ENCODE measurements around the gene PYGB.
"Not testable (repeated sequence)": the region's sequence is repeated elsewhere in the genome, so short reads cannot be mapped to it uniquely, and the experiment has no call there.

The PYGB gene

DNA sequence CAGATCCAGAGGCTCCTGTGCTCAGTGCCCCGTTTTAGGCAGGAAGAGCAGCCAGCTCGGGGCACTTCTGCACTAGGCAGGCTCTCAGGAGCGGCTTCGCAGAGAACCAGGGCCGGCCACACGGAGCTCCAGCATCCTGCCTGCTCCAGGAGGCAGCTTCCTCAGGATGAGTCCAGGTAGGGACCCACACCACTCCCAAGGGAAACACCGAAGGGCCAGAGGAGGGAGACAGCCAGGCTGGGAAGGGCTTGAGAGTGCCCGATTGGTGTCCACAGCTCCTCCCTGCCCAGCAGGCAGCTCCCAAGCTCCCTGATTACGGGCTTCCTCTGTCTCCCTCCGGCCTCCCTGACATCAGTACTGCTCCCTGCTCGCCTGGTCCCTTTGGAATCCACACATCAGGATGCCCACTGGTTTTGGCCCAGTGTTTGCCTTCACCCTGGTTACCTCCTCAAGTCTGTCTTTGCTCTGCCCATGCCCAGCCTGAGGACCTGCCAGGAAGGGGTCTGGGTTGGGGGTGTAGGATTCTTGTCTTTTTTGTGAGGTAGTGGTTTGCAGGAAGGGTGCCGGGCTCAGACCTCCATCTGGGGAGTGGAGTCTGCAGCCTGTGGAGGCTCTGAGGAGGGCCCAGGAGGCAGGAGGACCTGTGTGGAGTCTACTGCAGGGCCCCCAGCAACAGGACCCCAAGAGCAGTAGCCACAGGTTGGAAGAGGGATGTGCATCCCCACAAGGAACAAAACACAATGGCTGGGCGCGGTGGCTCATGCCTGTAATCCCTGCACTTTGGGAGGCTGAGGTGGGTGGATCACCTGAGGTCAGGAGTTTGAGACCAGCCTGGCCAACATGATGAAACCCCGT, 11.2 kb upstream of the PYGB start:
- H3K27ac ChIP-seq, result peak overlapping the region; percentile 88
- TF ChIP-seq, protein P1, sequence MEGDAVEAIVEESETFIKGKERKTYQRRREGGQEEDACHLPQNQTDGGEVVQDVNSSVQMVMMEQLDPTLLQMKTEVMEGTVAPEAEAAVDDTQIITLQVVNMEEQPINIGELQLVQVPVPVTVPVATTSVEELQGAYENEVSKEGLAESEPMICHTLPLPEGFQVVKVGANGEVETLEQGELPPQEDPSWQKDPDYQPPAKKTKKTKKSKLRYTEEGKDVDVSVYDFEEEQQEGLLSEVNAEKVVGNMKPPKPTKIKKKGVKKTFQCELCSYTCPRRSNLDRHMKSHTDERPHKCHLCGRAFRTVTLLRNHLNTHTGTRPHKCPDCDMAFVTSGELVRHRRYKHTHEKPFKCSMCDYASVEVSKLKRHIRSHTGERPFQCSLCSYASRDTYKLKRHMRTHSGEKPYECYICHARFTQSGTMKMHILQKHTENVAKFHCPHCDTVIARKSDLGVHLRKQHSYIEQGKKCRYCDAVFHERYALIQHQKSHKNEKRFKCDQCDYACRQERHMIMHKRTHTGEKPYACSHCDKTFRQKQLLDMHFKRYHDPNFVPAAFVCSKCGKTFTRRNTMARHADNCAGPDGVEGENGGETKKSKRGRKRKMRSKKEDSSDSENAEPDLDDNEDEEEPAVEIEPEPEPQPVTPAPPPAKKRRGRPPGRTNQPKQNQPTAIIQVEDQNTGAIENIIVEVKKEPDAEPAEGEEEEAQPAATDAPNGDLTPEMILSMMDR (conservative IDR thresholded peaks at IDR 0.05), result no peak

DNA sequence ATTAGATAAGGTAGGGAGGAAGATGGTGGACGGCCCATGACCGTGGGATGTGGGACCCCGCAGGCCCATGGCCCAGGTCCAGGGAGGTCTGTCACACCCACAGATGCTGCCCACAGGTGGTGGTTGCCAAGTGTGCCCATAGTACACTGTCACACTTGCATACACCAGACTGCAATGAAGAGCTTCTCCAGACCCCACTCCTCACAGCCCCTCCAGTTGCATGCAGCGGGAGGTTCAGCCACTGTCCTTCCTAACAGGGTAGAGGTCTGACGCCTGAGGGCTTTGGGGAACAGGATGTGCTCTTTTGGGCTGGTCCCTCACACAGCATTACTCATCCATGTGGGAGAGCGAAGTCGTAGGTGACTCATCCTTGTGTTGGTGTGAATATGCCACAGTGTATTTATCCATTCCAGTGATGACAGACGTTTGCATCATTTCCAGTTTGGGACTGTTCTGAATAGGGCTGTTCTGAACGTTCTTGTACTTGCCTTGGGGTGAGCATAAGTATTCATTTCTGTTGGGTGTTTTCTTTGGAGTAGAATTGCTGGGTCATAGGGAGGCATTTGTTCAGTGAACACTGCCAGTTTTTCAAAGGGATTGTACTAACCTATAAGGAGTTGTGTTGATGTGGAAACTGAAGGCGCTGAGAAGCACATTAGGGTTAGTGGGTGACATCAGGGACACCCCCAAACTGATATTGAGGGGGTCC, 10.1 kb upstream of the PYGB start:
- TF ChIP-seq, protein P1 (conservative IDR thresholded peaks at IDR 0.05), result no peak
- H3K27ac ChIP-seq, result no peak overlapping the region

DNA sequence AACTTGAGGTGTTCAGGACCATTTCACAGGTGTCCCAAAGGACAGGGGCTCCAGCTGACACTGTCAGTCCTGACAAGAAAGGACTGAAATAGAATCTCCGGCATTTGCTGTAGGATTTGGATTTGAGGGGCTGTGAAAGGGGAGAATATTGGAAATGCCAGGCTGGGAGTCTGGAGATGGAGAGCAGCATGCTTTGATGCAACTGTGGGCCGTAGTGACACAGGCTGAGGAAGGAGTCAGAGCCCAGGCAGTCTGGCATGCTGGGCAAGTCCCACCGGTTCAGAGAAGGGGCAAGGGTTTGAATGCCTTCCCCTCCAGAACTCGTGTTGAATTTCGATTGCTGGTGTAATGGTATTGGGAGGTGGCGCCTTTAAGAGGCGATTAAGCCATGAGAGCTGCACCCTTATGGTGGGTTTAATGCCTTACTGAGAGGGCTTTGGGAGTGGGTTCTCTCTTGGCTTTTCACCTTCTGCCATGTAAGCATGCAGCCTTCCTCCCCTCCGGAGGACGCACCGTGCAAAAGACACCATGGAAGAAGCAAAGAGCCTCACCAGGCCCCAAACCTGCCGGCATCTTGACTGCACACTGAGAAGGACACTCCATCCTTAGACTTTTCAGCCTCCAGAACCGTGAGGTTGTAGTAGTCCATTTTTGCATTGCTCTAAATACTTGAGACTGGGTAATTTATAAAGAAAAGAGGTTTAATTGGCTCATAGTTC, 9.4 kb upstream of the PYGB start:
- TF ChIP-seq, protein P1 (conservative IDR thresholded peaks at IDR 0.05), result no peak
- no peak overlapping the region for H3K27ac ChIP-seq

DNA sequence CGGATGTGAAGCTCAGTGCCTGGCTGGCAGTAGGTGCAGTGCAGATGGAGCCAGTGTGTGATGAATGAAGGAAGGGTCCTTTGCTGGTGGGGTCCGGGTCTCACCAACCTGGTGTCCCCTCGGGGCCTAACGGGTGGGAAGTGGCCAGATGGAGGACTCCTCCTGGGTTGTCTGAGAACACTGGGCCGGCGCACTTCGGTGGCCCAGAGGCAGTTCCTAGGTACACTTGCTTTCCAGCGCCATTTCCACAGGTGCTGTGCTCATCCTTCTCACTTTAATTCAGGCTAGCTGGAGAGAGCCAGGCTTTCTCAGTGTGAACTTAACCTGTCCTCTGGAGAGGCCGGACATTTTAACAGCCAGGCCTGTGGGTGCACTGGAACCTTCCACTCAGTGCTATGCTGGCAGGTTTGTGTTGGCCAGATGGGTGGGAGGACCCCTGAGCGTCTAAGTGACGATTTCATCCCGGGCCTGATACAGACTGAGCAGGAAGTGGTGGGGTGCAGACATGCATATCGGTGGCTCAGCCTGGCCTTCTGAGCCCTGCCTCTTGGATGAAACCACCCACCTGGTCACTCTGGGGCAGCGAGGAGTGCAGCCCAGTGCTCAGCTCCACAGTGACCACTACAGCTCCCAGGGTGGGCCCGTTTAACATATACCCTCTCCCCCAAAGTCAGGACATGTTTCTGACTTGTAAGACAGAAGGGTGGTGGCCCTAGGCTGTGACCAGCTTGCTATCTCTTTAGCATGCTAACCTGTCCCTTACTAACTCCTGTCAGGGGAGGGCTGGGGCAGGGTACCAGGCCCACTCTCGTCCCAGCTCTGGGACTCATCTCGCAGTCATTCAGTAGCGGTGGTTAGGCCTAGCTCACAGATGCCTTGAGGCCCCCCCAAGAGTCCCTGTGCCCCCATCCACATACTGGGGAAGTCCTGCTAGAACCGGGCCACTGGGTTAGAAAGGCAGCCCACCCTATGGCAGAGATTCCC, 8.2 kb upstream of the PYGB start:
- no peak overlapping the region for H3K27ac ChIP-seq
- TF ChIP-seq, protein P1 (conservative IDR thresholded peaks at IDR 0.05), result no peak

DNA sequence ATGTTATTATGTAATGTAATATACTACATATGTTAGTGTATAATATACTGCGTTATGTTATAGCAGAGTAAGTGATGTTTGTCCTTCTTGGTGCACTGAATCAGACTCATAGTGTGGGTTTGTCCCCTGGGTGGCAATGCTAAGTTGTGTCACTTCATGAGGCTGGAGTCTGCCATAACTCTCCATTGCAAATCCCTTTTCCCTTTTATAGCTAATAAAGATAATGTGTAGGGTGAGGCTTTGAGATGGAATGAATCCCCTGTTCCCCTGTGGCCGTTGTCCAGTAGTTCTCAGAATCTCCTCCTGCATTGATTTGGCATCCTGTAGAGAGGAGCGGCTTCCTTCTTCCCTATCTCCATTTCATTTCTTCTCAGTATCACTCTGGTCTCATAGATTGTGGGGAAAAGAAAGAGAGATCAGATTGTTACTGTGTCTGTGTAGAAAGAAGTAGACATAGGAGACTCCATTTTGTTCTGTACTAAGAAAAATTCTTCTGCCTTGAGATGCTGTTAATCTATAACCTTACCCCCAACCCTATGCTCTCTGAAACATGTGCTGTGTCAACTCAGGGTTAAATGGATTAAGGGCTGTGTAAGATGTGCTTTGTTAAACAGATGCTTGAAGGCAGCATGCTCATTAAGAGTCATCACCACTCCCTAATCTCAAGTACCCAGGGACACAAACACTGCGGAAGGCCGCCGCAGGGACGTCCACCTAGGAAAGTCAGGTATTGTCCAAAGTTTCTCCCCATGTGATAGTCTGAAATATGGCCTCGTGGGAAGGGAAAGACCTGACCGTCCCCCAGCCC, 6.8 kb upstream of the PYGB start:
- not testable (repeated sequence) for H3K27ac ChIP-seq

DNA sequence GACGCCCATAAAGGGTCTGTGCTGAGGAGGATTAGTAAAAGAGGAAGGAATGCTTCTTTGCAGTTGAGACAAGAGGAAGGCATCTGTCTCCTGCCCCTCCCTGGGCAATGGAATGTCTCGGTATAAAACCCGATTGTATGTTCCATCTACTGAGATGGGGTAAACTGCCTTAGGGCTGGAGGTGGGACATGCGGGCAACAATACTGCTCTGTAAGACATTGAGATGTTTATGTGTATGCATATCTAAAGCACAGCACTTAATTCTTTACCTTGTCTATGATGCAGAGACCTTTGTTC, 6.3 kb upstream of the PYGB start:
- not testable (repeated sequence) for H3K27ac ChIP-seq

DNA sequence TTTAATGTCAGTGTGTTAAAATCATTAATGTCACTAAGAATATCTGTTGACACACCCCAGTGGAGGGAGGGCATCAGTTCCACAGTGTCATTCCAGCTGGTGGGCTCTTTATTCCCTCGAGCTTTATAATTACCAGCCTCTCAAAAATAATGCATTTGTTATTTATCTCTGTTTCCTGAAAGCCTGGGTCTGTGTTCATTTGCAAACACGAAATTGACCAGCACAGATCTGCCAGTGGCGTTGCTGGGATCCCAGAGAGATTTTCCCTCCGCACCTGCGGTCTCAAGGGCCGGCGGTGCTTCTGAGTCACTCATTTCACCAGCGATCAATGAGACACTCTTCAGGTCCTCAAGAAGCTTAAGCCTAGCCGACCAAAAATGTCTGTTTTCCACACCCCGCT, 5.7 kb upstream of the PYGB start:
- no peak overlapping the region for H3K27ac ChIP-seq
- TF ChIP-seq, protein P1 (conservative IDR thresholded peaks at IDR 0.05), result no peak

Data from VCaP (cell line).